ENCODE results near the gene LETM1.

DNA sequence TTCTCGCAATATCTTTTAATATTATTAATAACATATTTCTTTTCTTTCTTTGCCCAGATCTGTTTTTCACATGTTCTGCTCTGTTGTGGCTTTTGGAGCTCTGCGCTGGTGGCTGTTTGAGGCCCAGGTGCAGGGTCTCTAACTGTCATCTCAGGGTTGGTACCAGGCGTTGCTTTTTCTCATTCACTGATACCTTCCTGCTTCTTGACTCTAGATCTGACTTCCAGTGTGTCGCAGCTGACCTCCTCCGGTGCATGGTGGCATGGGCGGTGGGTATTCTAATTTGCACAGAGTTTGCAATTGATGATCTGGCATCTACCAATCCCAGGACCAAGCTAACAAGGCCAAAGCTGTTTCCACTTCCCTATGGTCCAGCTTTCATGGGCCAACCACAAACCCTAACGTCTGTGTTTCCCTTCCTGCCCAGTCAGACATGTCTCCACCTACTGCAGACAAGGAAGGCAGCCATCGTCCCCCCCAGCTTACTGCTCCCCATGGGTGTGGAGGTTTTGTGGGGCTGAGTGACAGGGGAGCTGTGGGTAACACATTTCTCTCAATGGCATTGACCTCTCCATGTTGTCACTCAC is 25.2 kb downstream of the LETM1 start:
- TF ChIP-seq, protein P1, sequence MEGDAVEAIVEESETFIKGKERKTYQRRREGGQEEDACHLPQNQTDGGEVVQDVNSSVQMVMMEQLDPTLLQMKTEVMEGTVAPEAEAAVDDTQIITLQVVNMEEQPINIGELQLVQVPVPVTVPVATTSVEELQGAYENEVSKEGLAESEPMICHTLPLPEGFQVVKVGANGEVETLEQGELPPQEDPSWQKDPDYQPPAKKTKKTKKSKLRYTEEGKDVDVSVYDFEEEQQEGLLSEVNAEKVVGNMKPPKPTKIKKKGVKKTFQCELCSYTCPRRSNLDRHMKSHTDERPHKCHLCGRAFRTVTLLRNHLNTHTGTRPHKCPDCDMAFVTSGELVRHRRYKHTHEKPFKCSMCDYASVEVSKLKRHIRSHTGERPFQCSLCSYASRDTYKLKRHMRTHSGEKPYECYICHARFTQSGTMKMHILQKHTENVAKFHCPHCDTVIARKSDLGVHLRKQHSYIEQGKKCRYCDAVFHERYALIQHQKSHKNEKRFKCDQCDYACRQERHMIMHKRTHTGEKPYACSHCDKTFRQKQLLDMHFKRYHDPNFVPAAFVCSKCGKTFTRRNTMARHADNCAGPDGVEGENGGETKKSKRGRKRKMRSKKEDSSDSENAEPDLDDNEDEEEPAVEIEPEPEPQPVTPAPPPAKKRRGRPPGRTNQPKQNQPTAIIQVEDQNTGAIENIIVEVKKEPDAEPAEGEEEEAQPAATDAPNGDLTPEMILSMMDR (conservative IDR thresholded peaks at IDR 0.05; ENCODE audit: low read depth, low read length): no peak
- TF ChIP-seq EZH2 (IDR thresholded peaks at IDR 0.05; ENCODE audit: low read length, unreplicated experiment): no peak
- TF ChIP-seq EZH2phosphoT487 (IDR thresholded peaks at IDR 0.05; ENCODE audit: borderline replicate concordance, low read length): no peak
